HG02943 (cell line): ENCODE data around the gene SFMBT1.

Experiments used
- ATAC-seq: cut with Tn5 transposase; IDR thresholded peaks from one replicate; pipeline ENCODE4 v1.9.1; 2021; ENCODE audit warnings: mild to moderate bottlenecking, low read depth, moderate library complexity; ENCODE audit not compliant: unreplicated experiment

Gene SFMBT1

GRCh38 chr3:52860424-52860768 is 185.5 kb downstream of the SFMBT1 start:
- no peak for ATAC-seq

- ATAC-seq, result no peak
Measured at GRCh38 chr3:52859686-52860423, 186.0 kb downstream of the SFMBT1 start.

DNA sequence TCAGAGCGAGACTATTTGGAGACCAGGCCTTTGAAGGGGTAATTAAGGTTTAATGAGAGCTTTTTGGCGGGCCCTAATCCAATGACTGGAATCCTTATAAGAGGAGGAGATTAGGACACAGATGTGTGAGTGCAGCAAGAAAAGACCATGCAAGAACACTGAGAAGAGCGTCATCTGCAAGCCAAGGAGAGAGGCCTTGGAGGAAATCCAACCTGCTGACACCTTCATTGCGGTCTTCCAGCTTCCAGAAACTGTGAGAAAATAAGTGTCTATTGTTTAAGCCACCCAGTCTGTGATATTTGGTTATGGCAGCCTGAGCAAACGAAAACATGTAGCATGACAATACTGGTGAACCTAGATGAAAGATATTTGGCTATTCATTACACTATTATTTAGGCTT is 188.0 kb downstream of the SFMBT1 start:
- no peak for ATAC-seq

DNA sequence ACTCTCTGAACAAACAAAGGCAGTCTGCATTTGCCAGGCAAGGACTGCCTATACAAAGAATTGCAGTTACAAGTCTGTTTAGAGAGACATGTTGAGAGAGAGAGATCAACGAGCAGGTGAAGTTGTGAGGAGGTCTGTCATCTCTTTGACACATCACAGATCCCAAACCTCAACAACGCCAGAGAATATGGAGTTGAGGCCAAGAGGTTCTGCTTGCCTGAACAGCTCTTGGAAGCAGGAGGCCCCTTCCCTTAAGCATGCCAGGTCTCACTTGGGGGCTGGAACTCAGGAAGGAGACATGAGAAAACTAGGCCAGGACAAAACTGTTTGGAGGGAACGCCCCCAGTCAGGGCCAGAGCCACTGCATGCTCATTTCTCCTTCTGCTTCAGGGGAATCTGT is 188.7 kb downstream of the SFMBT1 start:
- no peak for ATAC-seq

DNA sequence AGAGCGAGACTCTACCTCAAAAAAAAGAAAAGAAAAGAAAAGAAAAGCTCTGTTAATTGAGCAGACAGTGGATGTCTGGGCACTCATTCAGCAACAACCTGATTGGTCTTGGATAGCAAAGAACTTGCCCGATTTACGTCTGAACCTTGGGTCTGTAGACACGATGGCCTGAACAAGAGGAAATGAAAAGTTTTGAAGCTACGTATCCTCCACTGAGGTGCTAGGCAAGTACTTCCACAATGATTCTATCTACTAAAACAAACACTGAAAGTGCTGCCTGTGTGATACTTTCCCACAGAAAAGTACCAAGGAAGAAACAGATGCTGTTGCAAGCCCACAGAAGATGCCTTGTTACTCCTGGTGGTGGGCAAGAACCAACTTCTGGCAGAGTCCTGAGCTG is 189.2 kb downstream of the SFMBT1 start:
- ATAC-seq, result no peak

DNA sequence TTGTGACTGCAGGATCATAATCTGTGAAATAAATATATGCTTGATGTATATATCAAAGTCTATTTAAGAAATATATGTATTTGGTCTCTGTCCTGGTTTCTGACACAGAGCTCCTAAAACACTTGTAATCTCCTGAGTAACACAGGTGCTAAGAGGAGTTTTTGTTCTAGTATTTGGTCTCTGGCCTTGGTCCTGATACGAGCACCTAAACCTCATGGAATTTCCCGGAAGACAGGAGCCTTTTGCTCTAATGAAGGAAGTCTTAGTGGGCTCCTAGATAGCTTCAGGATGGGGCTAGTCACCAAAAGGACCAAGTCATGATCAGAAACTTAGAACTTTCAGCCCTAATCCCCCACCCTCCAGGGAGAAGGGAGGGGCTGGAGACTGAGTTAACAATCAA is 191.9 kb downstream of the SFMBT1 start:
- ATAC-seq, result no peak
